ENCODE data around the gene SF3B3. TPM values are rescaled to one million over a fixed set of nuclear protein-coding genes. Genes with fewer than 3 reads are reported as not detected.

The SF3B3 gene
- total and polyA plus RNA-seq, 8 donors: 43.9 to 131 (median 85.5) TPM

- ATAC-seq: no peak
- no peak for FAIRE-seq
- no peak for TF ChIP-seq CTCF (IDR thresholded peaks at IDR 0.05)
- WGBS, 2 donors: 75 to 77% methylated on average over 5 of the region's 5 CpGs
- intact Hi-C loops (cut with DNase I): no loop called here
- Histone ChIP-seq H3K9me3 (no peaks in the 10 kb centered on the region), H3K36me3 (peaks cover 0 to 47% (median 9%) of the 10 kb centered on the region in 3 donors), H3K4me1 (no peaks in the 10 kb centered on the region), H3K4me3 (no peak overlapping the region), H3K27me3 (no peaks in the 10 kb centered on the region), H3K27ac (no peak overlapping the region)
- no peak for DNase-seq
Observed at GRCh38 chr16:70494202-70494770, 29.3 kb upstream of the SF3B3 start.

- no peak overlapping the region for H3K27ac ChIP-seq
- intact Hi-C loops (cut with DNase I): no loop called here
- H3K27me3 ChIP-seq: no peaks in the 10 kb centered on the region
- no peaks in the 10 kb centered on the region for H3K9me3 ChIP-seq
- DNase-seq (no peak), ATAC-seq (no peak), FAIRE-seq (no peak)
- H3K36me3 ChIP-seq: peaks cover 0 to 50% (median 9%) of the 10 kb centered on the region in 3 donors
- no peaks in the 10 kb centered on the region for H3K4me1 ChIP-seq
- no peak for TF ChIP-seq CTCF (IDR thresholded peaks at IDR 0.05)
- 87 to 98% methylated on average over 2 of the region's 2 CpGs for WGBS, 2 donors
- H3K4me3 ChIP-seq: no peak overlapping the region
Observed at GRCh38 chr16:70494777-70495176, 28.8 kb upstream of the SF3B3 start.

GRCh38 chr16:70495425-70496182, 28.0 kb upstream of the SF3B3 start:
- FAIRE-seq: no peak

GRCh38 chr16:70496513-70496912, 27.1 kb upstream of the SF3B3 start:
- H3K9me3 ChIP-seq: no peaks in the 10 kb centered on the region
- FAIRE-seq (no peak), ATAC-seq (no peak), DNase-seq (no peak)
- no peak overlapping the region for H3K4me3 ChIP-seq
- WGBS, 2 donors: 96 to 97% methylated on average over 6 of the region's 6 CpGs
- H3K36me3 ChIP-seq: peaks cover 0 to 51% (median 12%) of the 10 kb centered on the region in 3 donors
- intact Hi-C loops (cut with DNase I): no loop called here
- H3K4me1 ChIP-seq: no peaks in the 10 kb centered on the region
- H3K27me3 ChIP-seq: no peaks in the 10 kb centered on the region
- no peak overlapping the region for H3K27ac ChIP-seq
- no peak for TF ChIP-seq CTCF (IDR thresholded peaks at IDR 0.05)

More at GRCh38 chr16:70495425-70496182, 28.0 kb upstream of the SF3B3 start:
- H3K9me3 ChIP-seq: no peaks in the 10 kb centered on the region
- peaks cover 0 to 51% (median 11%) of the 10 kb centered on the region in 3 donors for H3K36me3 ChIP-seq
- intact Hi-C loops (cut with DNase I): no loop called here
- no peak overlapping the region for H3K27ac ChIP-seq
- H3K4me3 ChIP-seq: no peak overlapping the region
- ATAC-seq (no peak), DNase-seq (no peak)
- WGBS, 2 donors: 95 to 98% methylated on average over 9 of the region's 9 CpGs
- H3K4me1 ChIP-seq: no peaks in the 10 kb centered on the region
- no peaks in the 10 kb centered on the region for H3K27me3 ChIP-seq
- TF ChIP-seq CTCF (IDR thresholded peaks at IDR 0.05): no peak

GRCh38 chr16:70508752-70509151, 14.9 kb upstream of the SF3B3 start:
- ATAC-seq: no peak
- H3K36me3 ChIP-seq: peaks cover 0 to 42% (median 15%) of the 10 kb centered on the region in 3 donors
- FAIRE-seq: no peak

More at GRCh38 chr16:70508752-70509151, 14.9 kb upstream of the SF3B3 start:
- H3K27me3 ChIP-seq: no peaks in the 10 kb centered on the region
- 79 to 82% methylated on average over 5 of the region's 5 CpGs for WGBS, 2 donors
- no peaks in the 10 kb centered on the region for H3K9me3 ChIP-seq
- no peaks in the 10 kb centered on the region for H3K4me1 ChIP-seq
- no peak for DNase-seq
- no peak for TF ChIP-seq CTCF (IDR thresholded peaks at IDR 0.05)
- no peak overlapping the region for H3K27ac ChIP-seq
- H3K4me3 ChIP-seq: no peak overlapping the region
- intact Hi-C loops (cut with DNase I): no loop called here
